ENCODE data around the gene SPTBN5. TPM values are rescaled to one million over a fixed set of nuclear protein-coding genes. Genes with fewer than 3 reads are reported as not detected.

SPTBN5 gene
- total RNA-seq, 4 donors from 2014 or later = 1.3 to 3.3 (median 2.0) TPM

GRCh38 chr15:41937568-41937923 is 43.7 kb upstream of the SPTBN5 start:
- 79% methylated on average over 4 of the region's 4 CpGs for WGBS, 2 donors
- intact Hi-C loops (cut with DNase I; ENCODE audit: low total_unique reads) = no loop called here
- no peak for DNase-seq (ENCODE audit: low spot score in 2 of 2)
- H3K4me3 ChIP-seq (ENCODE audit: low read depth, poor library complexity, severe bottlenecking) = no peak overlapping the region
- TF ChIP-seq CTCF (IDR thresholded peaks at IDR 0.05) (no peak), POLR2A (IDR thresholded peaks at IDR 0.05) (no peak)

- 62 to 66% methylated on average over 19 of the region's 19 CpGs for WGBS, 2 donors
- no peak for TF ChIP-seq CTCF (IDR thresholded peaks at IDR 0.05)
- DNase-seq (ENCODE audit: low spot score in 2 of 2) = peak in 1 of 2 donors; percentile 92
- intact Hi-C loops (cut with DNase I; ENCODE audit: low total_unique reads) = no loop called here
- H3K4me3 ChIP-seq (ENCODE audit: low read depth, poor library complexity, severe bottlenecking) = no peak overlapping the region
Measured at GRCh38 chr15:41936649-41937567, 43.1 kb upstream of the SPTBN5 start.

- intact Hi-C loops (cut with DNase I; ENCODE audit: low total_unique reads) = no loop called here
- WGBS, 2 donors = 89 to 95% methylated on average over 3 of the region's 3 CpGs
- TF ChIP-seq CTCF (IDR thresholded peaks at IDR 0.05) (no peak), POLR2A (IDR thresholded peaks at IDR 0.05) (no peak)
- no peak overlapping the region for H3K4me3 ChIP-seq (ENCODE audit: low read depth, poor library complexity, severe bottlenecking)
- no peak for DNase-seq (ENCODE audit: low spot score in 2 of 2)
Measured at GRCh38 chr15:41936155-41936554, 42.3 kb upstream of the SPTBN5 start.

- no peak for DNase-seq (ENCODE audit: low spot score in 2 of 2)
- no peak overlapping the region for H3K4me3 ChIP-seq (ENCODE audit: low read depth, poor library complexity, severe bottlenecking)
- WGBS, 2 donors = 57 to 68% methylated on average over 5 of the region's 5 CpGs
- TF ChIP-seq POLR2A (IDR thresholded peaks at IDR 0.05) (no peak), CTCF (IDR thresholded peaks at IDR 0.05) (no peak)
- intact Hi-C loops (cut with DNase I; ENCODE audit: low total_unique reads) = no loop called here
Measured at GRCh38 chr15:41935566-41936020, 41.7 kb upstream of the SPTBN5 start.

GRCh38 chr15:41934843-41935242 is 41.0 kb upstream of the SPTBN5 start:
- no peak overlapping the region for H3K4me3 ChIP-seq (ENCODE audit: low read depth, poor library complexity, severe bottlenecking)
- 38 to 43% methylated on average over 4 of the region's 4 CpGs for WGBS, 2 donors
- no peak for DNase-seq (ENCODE audit: low spot score in 2 of 2)
- intact Hi-C loops (cut with DNase I; ENCODE audit: low total_unique reads) = no loop called here
- TF ChIP-seq CTCF (IDR thresholded peaks at IDR 0.05) = no peak
- no peak for TF ChIP-seq POLR2A (IDR thresholded peaks at IDR 0.05)
